ENCODE results near the gene CEP152. TPM values are rescaled to one million over a fixed set of nuclear protein-coding genes. Genes with fewer than 3 reads are reported as not detected.

CEP152 gene
- total RNA-seq, 2 donors from 2014 or later, result 2.1 to 4.2 TPM

Other genes with a start within 250 kb of the CEP152 start
- 100 to 1,000 TPM; 105 to 110 TPM for gene FBN1, start 165.4 kb downstream of the CEP152 start, total RNA-seq
- gene EID1, start 67.1 kb upstream of the CEP152 start, total RNA-seq, result 100 to 1,000 TPM; 201 to 233 TPM
- gene SHC4, start 152.8 kb upstream of the CEP152 start, total RNA-seq, result 1 to 10 TPM; 1.8 TPM
- gene SECISBP2L, start 235.4 kb upstream of the CEP152 start, total RNA-seq, result 10 to 100 TPM; 30.5 to 35.0 TPM